ENCODE data around the gene TRIO.

GRCh38 chr5:14503017-14503680, 360.0 kb downstream of the TRIO start:
- TF ChIP-seq CTCF (IDR thresholded peaks at IDR 0.05) = no peak
- no peak for TF ChIP-seq EP300 (IDR thresholded peaks at IDR 0.05)

All from upper lobe of left lung (tissue), 4 donors.